Kidney (tissue), 14 donors: ENCODE data around the gene MAP1A. TPM values are rescaled to one million over a fixed set of nuclear protein-coding genes. Genes with fewer than 3 reads are reported as not detected.

Source experiments
- DNase-seq, 5 donors: peaks; one replicate each; pipeline ENCODE4 v3.0.0-alpha.2; 2013 to 2020
- FAIRE-seq: peaks from 2 replicates; lab custom pipeline; 2012; peaks lifted over from hg19 to GRCh38; lab: Jason Lieb, UNC
- H3K27ac ChIP-seq, 2 donors: one replicate each; pipeline ENCODE4 v1.7.0; 2013; ENCODE audit warnings: low read depth in 2 of 2, low read length in 2 of 2, inconsistent platforms in 1 of 2
- H3K27me3 ChIP-seq: one replicate; pipeline ENCODE4 v1.7.1; 2013; ENCODE audit warnings: low read length, inconsistent platforms; ENCODE audit not compliant: control insufficient read depth, insufficient read depth
- H3K36me3 ChIP-seq, 3 donors: one replicate each; pipeline versions ENCODE4 v1.7.0 to v1.7.1; 2013; ENCODE audit warnings: low read length in 3 of 3, control low read depth in 1 of 3, inconsistent platforms in 1 of 3; ENCODE audit not compliant: insufficient read depth in 3 of 3, control insufficient read depth in 2 of 3
- H3K4me1 ChIP-seq, 3 donors: one replicate each; pipeline versions ENCODE4 v1.7.0 to v1.7.1; 2013; ENCODE audit warnings: low read length in 3 of 3, inconsistent platforms in 1 of 3, low read depth in 1 of 3; ENCODE audit not compliant: control insufficient read depth in 2 of 3, insufficient read depth in 2 of 3
- H3K4me3 ChIP-seq, 3 donors: one replicate each; pipeline versions ENCODE4 v1.7.0 to v1.8.1; 2013; ENCODE audit warnings: low read length in 3 of 3, control low read depth in 1 of 3, inconsistent platforms in 1 of 3
- H3K9ac ChIP-seq, 3 donors: one replicate each; pipeline versions ENCODE4 v1.7.0 to v1.7.1; 2013; ENCODE audit warnings: low read length in 3 of 3, control low read depth in 1 of 3, inconsistent platforms in 1 of 3
- H3K9me3 ChIP-seq, 3 donors: one replicate each; pipeline versions ENCODE4 v1.7.0 to v1.7.1; 2013; ENCODE audit warnings: low read length in 3 of 3, control low read depth in 1 of 3, inconsistent platforms in 1 of 3; ENCODE audit not compliant: control insufficient read depth in 2 of 3, insufficient read depth in 1 of 3
- CTCF ChIP-seq: IDR thresholded peaks from 3 replicates; pipeline ENCODE4 v1.5.1; 2012; ENCODE audit warnings: mild to moderate bottlenecking, moderate library complexity, borderline replicate concordance; ENCODE audit not compliant: insufficient read depth; ENCODE audit errors: extremely low read depth
- intact Hi-C: fragments of 100-400 bp; cut with DNase I; formaldehyde crosslinking; loops from one replicate; pipeline ENCODE4 v1.11.1; 2022
- polyA plus RNA-seq: library from polyadenylated mRNA; stranded (reverse); fragments of 350-450 nt; fragmentation: Illumina TruSeq; extraction: RNeasy Lipid Tissue Mini Kit (QIAGEN cat#74804); gene quantifications from one replicate; pipeline ENCODE4 v1.2.3, GENCODE V29; 2014; ENCODE audit warnings: low read depth, low replicate concordance; ENCODE audit not compliant: insufficient read depth
- total RNA-seq: library from RNA; stranded (reverse); fragmentation: NEBNext Ultra II Directional; extraction: Animal tissue kit (Norgen Biotek cat#: 25700); gene quantifications from one replicate; pipeline ENCODE4 v1.2.1, GENCODE V29; 2021
- donor health status: control.
- donor health status: control.
- donor health status: control.
- donor health status: control.
- donor health status: control.
- donor health status: DM: yes; HTN: yes; CAD: no.
- donor health status: Normal renal cell carcinoma (clear cell type).

MAP1A gene
- total and polyA plus RNA-seq, 2 donors from 2014 or later = 2.7 to 9.3 TPM

- no peaks in the 10 kb centered on the region for H3K27me3 ChIP-seq
- no peak for FAIRE-seq
- H3K4me1 ChIP-seq = peaks cover 0 to 11% (median 9%) of the 10 kb centered on the region in 3 donors
- peaks cover 0 to 6% (median 3%) of the 10 kb centered on the region in 3 donors for H3K36me3 ChIP-seq
- no peak overlapping the region for H3K27ac ChIP-seq
- intact Hi-C loops = no loop called here
- H3K4me3 ChIP-seq = peak overlapping the region; percentile 25 to 82 (median 55)
- peak in 4 of 5 donors; percentile 41 to 84 (median 66) for DNase-seq
- no peaks in the 10 kb centered on the region for H3K9me3 ChIP-seq
- peak overlapping the region in 2 of 3 donors; percentile 47 to 65 for H3K9ac ChIP-seq
- no peak for TF ChIP-seq CTCF
These were observed 871 bp downstream of the MAP1A start for GRCh38 chr15:43518197-43518761.

- Histone ChIP-seq H3K9me3 (no peaks in the 10 kb centered on the region), H3K36me3 (peaks cover 0 to 6% (median 3%) of the 10 kb centered on the region in 3 donors), H3K27me3 (no peaks in the 10 kb centered on the region), H3K9ac (no peak overlapping the region), H3K27ac (no peak overlapping the region), H3K4me1 (peaks cover 0 to 11% (median 9%) of the 10 kb centered on the region in 3 donors), H3K4me3 (no peak overlapping the region)
- no peak for DNase-seq
- intact Hi-C loops = no loop called here
- FAIRE-seq = no peak
- TF ChIP-seq CTCF = no peak
These were observed 1.8 kb downstream of the MAP1A start for GRCh38 chr15:43519196-43519595.

- DNase-seq (no peak), FAIRE-seq (no peak)
- TF ChIP-seq CTCF = no peak
- Histone ChIP-seq H3K27me3 (no peaks in the 10 kb centered on the region), H3K4me1 (peaks cover 0 to 11% (median 9%) of the 10 kb centered on the region in 3 donors), H3K36me3 (peaks cover 0 to 6% (median 3%) of the 10 kb centered on the region in 3 donors), H3K4me3 (no peak overlapping the region), H3K27ac (no peak overlapping the region), H3K9ac (no peak overlapping the region), H3K9me3 (no peaks in the 10 kb centered on the region)
- intact Hi-C loops = no loop called here
These were observed 2.7 kb downstream of the MAP1A start for GRCh38 chr15:43520138-43520537.
